Neuron (in vitro differentiated cells): ENCODE data around the gene NFRKB.

Experiments
- H2AFZ ChIP-seq: one replicate; pipeline ENCODE4 v1.6.1; 2013; ENCODE audit warnings: low read depth, mild to moderate bottlenecking, inconsistent platforms, low read length, moderate library complexity
- H3K27me3 ChIP-seq: one replicate; pipeline ENCODE4 v1.6.1; 2013; ENCODE audit warnings: low read length; ENCODE audit not compliant: insufficient read depth
- H3K36me3 ChIP-seq: one replicate; pipeline ENCODE4 v1.6.1; 2013; ENCODE audit warnings: low read length; ENCODE audit not compliant: insufficient read depth
- H3K4me1 ChIP-seq: one replicate; pipeline ENCODE4 v1.6.1; 2013; ENCODE audit warnings: low read length; ENCODE audit not compliant: insufficient read depth
- H3K4me3 ChIP-seq: 2 replicates; pipeline ENCODE4 v1.5.1; 2013; ENCODE audit warnings: mild to moderate bottlenecking, low read length, moderate library complexity
- H3K9me3 ChIP-seq: one replicate; pipeline ENCODE4 v1.6.1; 2013; ENCODE audit warnings: low read length

Gene NFRKB

DNA sequence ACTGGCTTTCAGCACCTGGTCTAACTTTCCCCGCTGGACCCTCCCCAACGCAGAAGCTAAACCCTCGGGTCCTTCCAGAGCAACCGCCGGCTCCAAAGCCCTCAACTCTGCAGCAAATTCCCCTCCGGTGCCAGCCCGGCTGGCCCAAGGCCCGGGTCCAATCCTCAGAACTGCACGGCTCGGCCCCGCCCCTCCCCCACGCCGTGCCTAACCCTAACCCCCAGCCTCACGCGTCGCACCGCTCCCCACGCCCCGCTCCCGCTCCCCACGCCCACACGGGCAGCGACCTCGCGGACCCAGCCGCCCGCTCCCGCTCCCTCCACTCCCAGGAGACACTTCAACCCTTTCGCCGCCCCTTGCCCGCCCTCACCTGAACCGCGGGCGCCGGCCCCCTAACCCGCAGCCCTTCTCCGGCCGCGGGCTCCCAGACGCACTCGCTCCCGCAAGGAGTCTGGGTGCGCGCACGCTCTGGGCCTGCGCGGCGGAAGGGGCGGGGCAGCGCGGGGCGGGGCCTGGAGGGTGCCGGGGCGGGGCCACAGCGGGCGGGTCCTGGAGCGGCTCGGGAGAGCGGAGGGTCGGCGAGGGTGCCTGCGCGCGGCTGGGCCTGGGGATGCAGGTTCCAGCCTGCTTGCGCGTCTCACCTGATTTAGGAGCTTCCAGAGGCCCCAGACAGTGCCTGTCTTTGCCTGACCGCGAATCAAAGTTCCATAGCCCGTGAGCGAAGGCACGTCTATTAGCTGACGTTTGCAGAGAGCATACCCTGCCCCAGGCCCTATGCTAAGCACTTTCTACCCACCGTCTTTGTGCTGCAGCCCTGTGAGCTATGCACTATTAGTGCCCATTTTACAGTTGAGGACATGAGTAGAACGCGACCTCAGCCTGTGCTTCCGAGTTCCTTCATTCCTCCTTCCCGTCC, at the start of gene NFRKB:
TSS of gene NFRKB (minus strand) at position 453 of the 916 bp plus-strand sequence. CDS start 2,729 bp downstream, outside the sequence.
- Histone ChIP-seq H3K4me3 (peak within 1 kb of the TSS; percentile 98), H3K27me3 (no peaks in the 10 kb centered on the region), H3K9me3 (no peaks in the 10 kb centered on the region), H3K4me1 (peaks cover 11% of the 10 kb centered on the region), H3K36me3 (peaks cover 33% of the 10 kb centered on the region), H2AFZ (peak within 1 kb of the TSS; percentile 88)

DNA sequence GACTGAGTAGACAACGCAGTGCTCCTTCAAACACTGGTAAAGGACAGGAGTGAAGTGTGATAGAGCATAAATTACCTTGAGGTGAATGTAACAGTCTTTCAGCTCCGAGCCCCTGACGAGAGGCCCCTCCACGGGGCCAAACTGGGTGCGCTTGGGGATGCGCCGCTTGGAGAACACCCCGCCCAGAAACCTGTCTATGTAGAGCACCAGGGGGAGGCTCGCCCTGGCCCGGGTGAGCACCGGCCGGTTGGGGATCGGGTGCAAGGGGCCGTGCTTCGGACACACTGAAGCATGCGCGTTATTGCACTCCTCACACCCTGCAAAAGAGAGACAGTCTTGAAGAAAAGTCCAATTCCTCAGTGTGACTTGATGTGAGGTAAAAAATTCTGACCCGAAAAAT, 49.3 kb upstream of the NFRKB start:
- Histone ChIP-seq H2AFZ (no peak overlapping the region), H3K4me1 (no peaks in the 10 kb centered on the region), H3K36me3 (peaks cover 21% of the 10 kb centered on the region), H3K4me3 (no peak overlapping the region), H3K9me3 (peaks cover 4% of the 10 kb centered on the region), H3K27me3 (no peaks in the 10 kb centered on the region)

DNA sequence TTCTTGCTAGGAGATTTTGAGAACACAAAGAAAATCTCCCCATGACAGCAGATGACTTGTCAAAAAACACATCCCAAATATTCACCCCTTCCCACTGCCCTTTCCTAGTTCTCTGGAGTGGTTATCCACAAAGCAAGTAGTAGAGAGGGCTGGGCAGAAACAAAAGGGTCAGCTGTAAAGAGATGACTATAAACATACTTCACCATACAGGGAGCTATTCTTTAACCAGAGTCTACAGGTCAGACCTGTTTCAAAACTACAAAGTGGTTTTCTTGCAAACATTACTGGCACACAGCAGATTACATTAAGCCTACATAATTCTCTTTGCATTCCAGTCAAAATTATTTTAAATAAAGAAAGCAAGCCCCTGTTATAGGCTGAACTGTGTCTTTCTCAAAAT, 47.7 kb upstream of the NFRKB start:
- Histone ChIP-seq H3K4me1 (no peaks in the 10 kb centered on the region), H3K36me3 (peaks cover 21% of the 10 kb centered on the region), H3K4me3 (no peak overlapping the region), H2AFZ (no peak overlapping the region), H3K27me3 (no peaks in the 10 kb centered on the region), H3K9me3 (peaks cover 4% of the 10 kb centered on the region)

DNA sequence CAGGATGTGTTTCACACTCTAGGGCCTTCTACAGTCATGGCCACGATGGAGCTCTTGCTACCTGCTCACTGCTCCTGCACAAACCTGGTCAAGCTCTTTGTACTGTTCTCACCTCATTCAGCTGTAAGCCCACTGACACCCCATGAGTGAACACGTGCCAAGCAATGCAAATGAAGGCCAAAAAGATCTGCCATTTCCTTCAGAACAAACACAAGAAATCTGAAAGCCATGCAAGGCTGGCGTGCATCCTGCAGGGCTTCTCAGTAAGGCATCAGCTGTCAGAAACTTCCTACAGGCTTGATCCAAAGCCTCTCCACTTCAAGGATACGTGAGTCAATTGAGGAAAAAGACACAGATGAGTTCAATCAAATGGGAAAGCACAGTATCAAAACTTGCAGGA, 44.1 kb upstream of the NFRKB start:
- H2AFZ ChIP-seq, result no peak overlapping the region
- peaks cover 5% of the 10 kb centered on the region for H3K36me3 ChIP-seq
- H3K9me3 ChIP-seq, result no peaks in the 10 kb centered on the region
- no peaks in the 10 kb centered on the region for H3K4me1 ChIP-seq
- no peaks in the 10 kb centered on the region for H3K27me3 ChIP-seq
- H3K4me3 ChIP-seq, result no peak overlapping the region

DNA sequence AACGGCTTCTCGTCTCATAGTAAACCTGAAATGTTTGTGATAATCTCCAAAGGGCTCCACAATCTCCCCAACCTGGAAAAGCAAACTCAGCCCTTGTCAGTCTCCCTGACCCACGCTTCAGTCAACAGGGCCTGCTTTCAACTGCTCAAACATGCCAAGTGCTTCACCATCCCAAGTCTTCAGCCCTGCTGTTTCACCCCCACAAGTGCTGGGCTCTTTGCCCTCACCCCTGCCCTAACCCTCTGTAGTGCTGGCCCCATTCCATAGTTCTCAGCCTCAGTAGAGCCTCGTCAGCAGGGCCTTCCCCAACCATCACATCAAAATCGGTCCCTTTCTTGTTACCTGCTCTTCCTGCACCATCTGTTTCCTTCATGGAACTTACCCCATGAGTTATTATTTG, 43.4 kb upstream of the NFRKB start:
- Histone ChIP-seq H3K27me3 (no peaks in the 10 kb centered on the region), H3K4me1 (no peaks in the 10 kb centered on the region), H3K9me3 (no peaks in the 10 kb centered on the region), H3K4me3 (no peak overlapping the region), H2AFZ (no peak overlapping the region), H3K36me3 (peaks cover 5% of the 10 kb centered on the region)

DNA sequence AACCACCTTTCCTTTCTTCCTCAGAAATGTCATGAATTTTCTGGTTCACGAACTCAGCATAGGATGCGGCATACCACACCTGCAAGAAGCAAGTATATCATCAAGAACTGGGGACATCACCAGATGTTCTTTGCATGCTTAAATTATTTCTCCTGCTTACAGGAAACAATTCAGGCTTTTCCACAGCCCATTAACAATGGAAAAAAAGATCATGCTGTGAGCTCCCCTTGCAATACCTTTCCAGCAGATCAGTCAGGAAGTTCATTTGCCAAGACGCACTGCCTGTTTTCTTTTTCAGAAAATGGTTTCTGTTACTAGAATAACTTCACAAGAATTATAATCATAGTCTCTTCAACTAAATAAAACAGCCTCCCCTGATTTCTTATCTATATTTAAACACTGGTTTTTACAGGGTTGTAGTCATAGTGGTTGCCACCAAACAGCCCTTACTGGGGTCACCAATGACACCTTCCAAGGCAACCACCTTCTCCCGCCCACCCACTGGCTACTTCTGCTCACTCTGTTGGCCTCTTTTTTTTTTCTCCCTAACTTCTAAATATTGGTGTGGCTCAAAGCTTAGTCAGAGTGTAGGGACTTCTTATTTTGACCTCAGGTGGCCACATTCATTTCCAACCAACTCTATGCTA, 42.3 kb upstream of the NFRKB start:
- Histone ChIP-seq H3K27me3 (no peaks in the 10 kb centered on the region), H3K9me3 (no peaks in the 10 kb centered on the region), H2AFZ (no peak overlapping the region), H3K4me1 (no peaks in the 10 kb centered on the region), H3K36me3 (peaks cover 5% of the 10 kb centered on the region), H3K4me3 (no peak overlapping the region)

DNA sequence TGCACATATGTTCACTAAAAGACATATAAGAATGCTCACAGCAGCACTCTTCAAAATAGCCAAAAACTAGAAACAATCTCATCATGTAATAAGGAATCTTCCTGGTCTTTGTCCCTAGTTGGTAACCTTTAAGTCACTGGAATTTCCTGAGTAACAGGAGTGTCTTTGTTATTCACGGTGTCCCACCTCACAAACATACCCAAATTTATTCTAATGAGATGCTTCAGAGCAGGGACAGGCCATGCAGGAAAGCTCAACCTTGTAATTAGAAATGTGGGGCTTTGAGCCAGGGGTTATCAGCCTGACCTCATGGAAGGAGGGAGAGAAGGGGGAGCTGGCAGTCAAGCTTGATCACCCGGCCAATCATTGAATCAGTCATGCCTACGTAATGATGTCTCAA, 40.3 kb upstream of the NFRKB start:
- Histone ChIP-seq H3K36me3 (peaks cover 5% of the 10 kb centered on the region), H3K4me3 (no peak overlapping the region), H2AFZ (no peak overlapping the region), H3K4me1 (no peaks in the 10 kb centered on the region), H3K9me3 (no peaks in the 10 kb centered on the region), H3K27me3 (no peaks in the 10 kb centered on the region)

DNA sequence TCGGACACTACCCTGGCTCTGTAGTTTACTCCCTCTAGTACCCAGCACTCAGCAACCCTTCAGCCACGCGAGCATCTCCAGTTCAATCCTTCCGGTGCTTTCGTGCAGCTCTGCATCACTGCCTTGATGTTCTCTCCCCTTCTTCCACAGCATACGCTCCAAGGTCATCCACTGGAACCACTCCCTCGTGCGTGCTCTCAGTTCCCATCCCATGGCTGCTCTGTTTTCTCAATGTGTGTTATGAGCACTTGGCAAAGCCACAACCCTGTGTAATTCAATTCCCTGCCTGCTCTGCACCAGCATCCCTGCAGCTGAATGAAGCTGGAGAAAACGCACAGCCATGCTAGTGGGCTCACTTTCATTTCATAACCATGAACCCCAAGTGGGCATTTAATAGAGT, 38.5 kb upstream of the NFRKB start:
- no peaks in the 10 kb centered on the region for H3K9me3 ChIP-seq
- no peaks in the 10 kb centered on the region for H3K27me3 ChIP-seq
- H3K4me1 ChIP-seq, result no peaks in the 10 kb centered on the region
- no peak overlapping the region for H2AFZ ChIP-seq
- H3K4me3 ChIP-seq, result no peak overlapping the region
- peaks cover 12% of the 10 kb centered on the region for H3K36me3 ChIP-seq

DNA sequence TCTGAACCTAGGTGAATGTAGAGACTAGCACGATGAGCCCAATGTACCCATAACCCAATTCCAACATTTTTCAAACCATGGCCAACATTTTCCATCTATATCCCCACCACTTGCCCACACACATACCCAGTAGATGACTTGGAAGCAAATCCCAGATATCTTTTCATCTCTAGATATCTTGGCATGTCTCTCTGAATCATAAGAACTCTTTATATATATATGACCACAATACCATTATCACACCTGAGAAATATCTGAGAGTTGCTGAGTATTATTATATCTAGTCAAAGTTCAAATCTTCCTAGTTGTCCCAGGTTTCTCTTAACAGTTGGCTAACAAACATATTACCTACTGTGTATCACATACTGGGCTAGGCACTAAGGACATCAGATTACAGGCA, 37.9 kb upstream of the NFRKB start:
- no peaks in the 10 kb centered on the region for H3K4me1 ChIP-seq
- no peak overlapping the region for H2AFZ ChIP-seq
- no peak overlapping the region for H3K4me3 ChIP-seq
- no peaks in the 10 kb centered on the region for H3K27me3 ChIP-seq
- no peaks in the 10 kb centered on the region for H3K9me3 ChIP-seq
- H3K36me3 ChIP-seq, result peaks cover 12% of the 10 kb centered on the region

DNA sequence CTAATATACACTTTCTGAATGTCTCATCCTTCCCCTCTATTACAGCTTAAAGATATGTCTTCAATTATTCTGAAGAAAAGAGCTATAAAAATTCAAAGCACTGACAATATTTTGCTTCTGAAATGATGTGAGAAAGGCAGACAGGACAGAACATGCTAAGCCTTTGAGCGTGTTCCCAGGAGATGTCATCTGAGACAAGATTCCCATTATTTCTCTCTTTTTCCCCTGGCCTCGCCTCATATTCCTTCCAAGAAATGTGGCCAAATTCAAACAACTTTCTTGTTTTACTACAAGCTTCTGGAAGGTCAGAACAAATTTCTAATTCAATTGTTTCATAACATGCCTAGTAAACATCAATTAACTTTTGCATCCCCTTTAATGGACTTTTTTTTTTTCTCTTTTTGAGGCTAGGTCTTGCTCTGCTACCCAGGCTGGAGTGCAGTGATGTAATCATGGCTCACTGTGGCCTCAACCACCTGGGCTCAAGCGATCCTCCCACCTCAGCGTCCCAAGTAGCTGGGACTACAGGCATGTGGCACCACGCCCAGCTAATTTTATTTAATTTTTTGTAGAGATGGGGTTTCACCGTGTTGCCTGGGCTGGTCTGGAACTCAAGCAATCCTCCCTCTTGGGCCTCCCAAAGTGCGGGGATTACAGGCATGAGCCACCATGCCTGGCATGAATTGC, 37.1 kb upstream of the NFRKB start:
- no peaks in the 10 kb centered on the region for H3K4me1 ChIP-seq
- no peaks in the 10 kb centered on the region for H3K27me3 ChIP-seq
- no peak overlapping the region for H3K4me3 ChIP-seq
- no peaks in the 10 kb centered on the region for H3K9me3 ChIP-seq
- H3K36me3 ChIP-seq, result peaks cover 12% of the 10 kb centered on the region
- no peak overlapping the region for H2AFZ ChIP-seq

DNA sequence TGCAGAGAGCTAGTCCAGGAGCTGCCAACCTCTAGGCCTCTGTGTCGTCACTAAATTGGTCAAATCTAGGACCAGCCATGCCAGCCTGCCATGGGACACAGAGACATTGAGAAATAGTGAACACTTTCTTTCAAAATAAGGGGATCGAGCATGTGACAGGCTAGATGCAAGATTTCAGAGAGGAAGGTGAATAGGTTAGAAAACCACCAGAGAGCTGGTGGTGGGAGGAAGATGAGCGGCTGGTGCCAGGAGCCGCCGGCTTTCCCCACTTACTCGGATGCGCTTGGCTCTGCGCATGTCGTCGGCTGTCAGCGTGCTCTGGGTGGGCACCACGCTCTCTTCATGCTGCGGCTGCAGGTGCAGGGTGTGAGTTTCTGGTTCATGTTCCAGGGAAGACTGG, 35.4 kb upstream of the NFRKB start:
- no peaks in the 10 kb centered on the region for H3K9me3 ChIP-seq

DNA sequence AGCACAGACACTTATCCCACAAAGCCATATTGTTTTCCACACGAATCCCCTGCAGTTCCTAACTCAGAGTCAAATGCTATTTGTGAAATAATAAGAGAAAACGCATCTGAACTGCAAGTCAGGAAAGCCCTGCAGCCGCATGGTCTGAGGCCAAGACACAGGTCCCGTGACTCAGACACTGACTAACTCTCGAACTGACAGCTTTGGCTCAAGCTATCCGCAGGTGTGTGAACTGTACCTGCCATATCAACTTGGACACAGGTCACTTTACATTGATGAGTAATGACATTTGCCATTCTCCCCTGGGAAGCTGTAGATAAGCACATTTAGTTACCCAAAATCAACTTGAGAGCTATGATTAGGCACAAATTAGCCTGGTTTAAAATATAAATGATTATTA, 34.9 kb upstream of the NFRKB start:
- Histone ChIP-seq H3K4me1 (no peaks in the 10 kb centered on the region), H3K4me3 (no peak overlapping the region), H2AFZ (no peak overlapping the region), H3K9me3 (no peaks in the 10 kb centered on the region), H3K27me3 (no peaks in the 10 kb centered on the region), H3K36me3 (peaks cover 12% of the 10 kb centered on the region)

More for the DNA sequence above, 35.4 kb upstream of the NFRKB start:
- H2AFZ ChIP-seq, result no peak overlapping the region
- H3K27me3 ChIP-seq, result no peaks in the 10 kb centered on the region
- H3K4me3 ChIP-seq, result no peak overlapping the region
- no peaks in the 10 kb centered on the region for H3K4me1 ChIP-seq
- peaks cover 12% of the 10 kb centered on the region for H3K36me3 ChIP-seq

DNA sequence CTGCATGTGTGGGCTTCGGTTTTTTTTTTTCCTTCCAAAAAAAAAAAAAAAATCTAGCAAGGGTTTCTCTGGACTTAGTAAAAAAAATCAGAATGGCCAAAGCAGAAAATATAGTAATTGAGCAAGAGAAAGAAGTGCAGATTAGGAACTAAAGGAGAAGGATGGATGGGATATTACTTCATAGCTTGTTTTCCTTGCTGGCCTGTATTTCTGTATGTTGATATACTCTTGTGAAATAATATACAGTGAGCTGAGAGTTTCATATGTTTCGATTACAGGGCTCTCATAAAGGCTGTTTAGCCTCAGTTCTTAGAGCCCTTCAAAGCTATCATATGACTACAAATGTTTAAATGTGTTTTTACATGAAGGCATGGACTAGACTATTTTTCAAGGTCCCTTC, 34.3 kb upstream of the NFRKB start:
- Histone ChIP-seq H3K4me3 (no peak overlapping the region), H3K4me1 (no peaks in the 10 kb centered on the region), H3K27me3 (no peaks in the 10 kb centered on the region), H3K9me3 (no peaks in the 10 kb centered on the region), H2AFZ (no peak overlapping the region), H3K36me3 (peaks cover 12% of the 10 kb centered on the region)
